ENCODE measurements around the gene SPATA24. TPM values are rescaled to one million over a fixed set of nuclear protein-coding genes. Genes with fewer than 3 reads are reported as not detected.

The SPATA24 gene
- total and polyA plus RNA-seq, 2 experiments from 2014 or later, result 16.0 to 20.6 TPM

- H3F3A ChIP-seq (replicated peaks; ENCODE audit: low read depth), result 0 out of 2 replicates have a peak, but pooled peaks cover 10% of the 10 kb centered on the region
- H3K27ac ChIP-seq (ENCODE audit: low read depth), result no peak overlapping the region
- peaks cover 87% of the 10 kb centered on the region for H4K20me1 ChIP-seq (replicated peaks; ENCODE audit: insufficient read depth)
- DNase-seq (ENCODE audit: low spot score), result no peak
- Mint-ChIP-seq H3K9me3 (no peaks in the 10 kb centered on the region), H3K27me3 (ENCODE audit: insufficient read depth, low read depth, poor library complexity) (no peaks in the 10 kb centered on the region), H3K4me1 (no peaks in the 10 kb centered on the region), H3K36me3 (ENCODE audit: low read depth) (peaks cover 36% of the 10 kb centered on the region), H3K27ac (no peak overlapping the region), H3K4me3 (no peak overlapping the region)
- no peak overlapping the region for H3K4me2 ChIP-seq
- H3K9me2 ChIP-seq (ENCODE audit: insufficient read depth), result no peaks in the 10 kb centered on the region
- no peak for ATAC-seq
- no peak overlapping the region for H2AFZ ChIP-seq
- TF ChIP-seq ZNF462 (CRISPR knock-in tag; IDR thresholded peaks at IDR 0.05), result no peak
- no peak for TF ChIP-seq JUNB (IDR thresholded peaks at IDR 0.05; ENCODE audit: unreplicated experiment)
- no peak for TF ChIP-seq STAT1 (IDR thresholded peaks at IDR 0.05; ENCODE audit: unreplicated experiment)
- TF ChIP-seq, protein P1, sequence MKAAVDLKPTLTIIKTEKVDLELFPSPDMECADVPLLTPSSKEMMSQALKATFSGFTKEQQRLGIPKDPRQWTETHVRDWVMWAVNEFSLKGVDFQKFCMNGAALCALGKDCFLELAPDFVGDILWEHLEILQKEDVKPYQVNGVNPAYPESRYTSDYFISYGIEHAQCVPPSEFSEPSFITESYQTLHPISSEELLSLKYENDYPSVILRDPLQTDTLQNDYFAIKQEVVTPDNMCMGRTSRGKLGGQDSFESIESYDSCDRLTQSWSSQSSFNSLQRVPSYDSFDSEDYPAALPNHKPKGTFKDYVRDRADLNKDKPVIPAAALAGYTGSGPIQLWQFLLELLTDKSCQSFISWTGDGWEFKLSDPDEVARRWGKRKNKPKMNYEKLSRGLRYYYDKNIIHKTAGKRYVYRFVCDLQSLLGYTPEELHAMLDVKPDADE (IDR thresholded peaks at IDR 0.05), result no peak
- TF ChIP-seq ZNF331 (CRISPR knock-in tag; IDR thresholded peaks at IDR 0.05; ENCODE audit: low read depth), result no peak
- TF ChIP-seq POLR2AphosphoS5 (IDR thresholded peaks at IDR 0.05; ENCODE audit: low read depth), result no peak
- no peak for TF ChIP-seq REST (IDR thresholded peaks at IDR 0.05; ENCODE audit: unreplicated experiment)
- no peak for TF ChIP-seq EZH2phosphoT487 (IDR thresholded peaks at IDR 0.05; ENCODE audit: unreplicated experiment)
- no peak for TF ChIP-seq EZH2 (IDR thresholded peaks at IDR 0.05; ENCODE audit: low read depth, unreplicated experiment)
- no peak for TF ChIP-seq ZNF114 (CRISPR knock-in tag; IDR thresholded peaks at IDR 0.05)
- no peaks in the 10 kb centered on the region for H3K27me3 ChIP-seq (ENCODE audit: insufficient read depth)
- no peaks in the 10 kb centered on the region for H3K4me1 ChIP-seq (ENCODE audit: insufficient read depth)
- peaks cover 92% of the 10 kb centered on the region for H3K79me2 ChIP-seq (replicated peaks; ENCODE audit: insufficient read depth)
- H3K36me3 ChIP-seq (ENCODE audit: insufficient read depth), result peaks cover 18% of the 10 kb centered on the region
- no peak overlapping the region for H3K4me3 ChIP-seq
Observed at GRCh38 chr5:139360384-139360783, 43.5 kb downstream of the SPATA24 start.

Measured in GM23338 (cell line).